Measurements from ENCODE around the gene TBX4.
"Not testable (repeated sequence)": the region's sequence is repeated elsewhere in the genome, so short reads cannot be mapped to it uniquely, and the experiment has no call there.

TBX4 gene

GRCh38 chr17:61498042-61498994, 46.1 kb downstream of the TBX4 start:
- no peak for DNase-seq (ENCODE audit: low read depth)

- no peak for DNase-seq (ENCODE audit: low read depth)
These were observed 47.4 kb downstream of the TBX4 start for GRCh38 chr17:61499632-61500031.

GRCh38 chr17:61500287-61500686, 48.1 kb downstream of the TBX4 start:
- no peak for DNase-seq (ENCODE audit: low read depth)

GRCh38 chr17:61502292-61502691, 50.1 kb downstream of the TBX4 start:
- no peak for DNase-seq (ENCODE audit: low read depth)

- no peak for DNase-seq (ENCODE audit: low read depth)
These were observed 51.7 kb downstream of the TBX4 start for GRCh38 chr17:61503961-61504360.

- no peak for DNase-seq (ENCODE audit: low read depth)
These were observed 52.5 kb downstream of the TBX4 start for GRCh38 chr17:61504697-61505096.

- DNase-seq (ENCODE audit: low read depth): no peak
These were observed 53.8 kb downstream of the TBX4 start for GRCh38 chr17:61505846-61506627.

- no peak for DNase-seq (ENCODE audit: low read depth)
These were observed 55.3 kb downstream of the TBX4 start for GRCh38 chr17:61507383-61508066.

GRCh38 chr17:61508912-61509311, 56.7 kb downstream of the TBX4 start:
- no peak for DNase-seq (ENCODE audit: low read depth)

- DNase-seq (ENCODE audit: low read depth): not testable (repeated sequence)
These were observed 57.2 kb downstream of the TBX4 start for GRCh38 chr17:61509454-61509853.

- DNase-seq (ENCODE audit: low read depth): no peak
These were observed 58.0 kb downstream of the TBX4 start for GRCh38 chr17:61510237-61510636.

GRCh38 chr17:61510991-61511390, 58.8 kb downstream of the TBX4 start:
- no peak for DNase-seq (ENCODE audit: low read depth)

- DNase-seq (ENCODE audit: low read depth): no peak
These were observed 59.4 kb downstream of the TBX4 start for GRCh38 chr17:61511480-61512182.

- no peak for DNase-seq (ENCODE audit: low read depth)
These were observed 62.3 kb downstream of the TBX4 start for GRCh38 chr17:61514491-61514890.

GRCh38 chr17:61517265-61517664, 65.0 kb downstream of the TBX4 start:
- no peak for DNase-seq (ENCODE audit: low read depth)

- DNase-seq (ENCODE audit: low read depth): no peak
These were observed 65.8 kb downstream of the TBX4 start for GRCh38 chr17:61517843-61518606.

GRCh38 chr17:61519139-61519538, 66.9 kb downstream of the TBX4 start:
- no peak for DNase-seq (ENCODE audit: low read depth)

GRCh38 chr17:61519754-61520440, 67.7 kb downstream of the TBX4 start:
- no peak for DNase-seq (ENCODE audit: low read depth)

GRCh38 chr17:61520897-61521296, 68.7 kb downstream of the TBX4 start:
- DNase-seq (ENCODE audit: low read depth): no peak

GRCh38 chr17:61522088-61522487, 69.9 kb downstream of the TBX4 start:
- DNase-seq (ENCODE audit: low read depth): no peak
